Activated gamma-delta T cell (primary cell): Measurements from ENCODE around the gene COL19A1.

Experiments
- DNase-seq: peaks from one replicate; lab custom pipeline; 2025; lab: John Stamatoyannopoulos, UW

COL19A1 gene

DNA sequence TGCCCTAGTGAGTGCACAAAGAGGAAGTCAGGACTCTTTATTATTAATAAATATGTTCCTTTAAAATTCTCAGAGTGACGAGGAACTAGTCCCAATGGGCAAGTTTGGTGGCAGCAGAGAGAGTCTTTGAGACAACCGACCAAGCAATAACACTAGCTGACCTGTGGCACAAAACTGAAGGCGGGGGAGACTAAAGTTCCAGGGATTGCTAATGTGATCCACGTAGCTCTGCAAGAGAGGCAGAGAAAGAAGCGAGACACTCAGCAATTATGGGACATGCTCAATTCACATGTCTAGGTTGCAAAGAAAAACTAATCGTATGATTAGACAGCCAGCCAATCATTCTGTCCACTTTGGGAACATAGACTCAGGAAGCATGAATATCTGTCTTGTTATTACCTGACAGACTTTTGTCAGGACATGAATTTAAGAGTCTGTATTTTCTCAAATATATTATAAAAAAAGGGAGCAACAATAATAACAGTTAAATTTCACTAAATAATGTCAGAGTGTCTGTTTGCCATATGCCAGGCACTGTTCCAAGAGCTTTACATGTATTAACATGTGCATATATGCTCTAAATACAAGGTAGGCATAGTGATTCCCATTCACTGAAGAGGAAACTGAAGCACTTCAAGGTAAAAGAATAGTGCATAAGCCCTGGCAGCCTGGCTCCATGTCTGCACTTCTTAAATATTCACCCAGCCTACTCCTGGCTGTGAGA, 355.5 kb downstream of the COL19A1 start:
- DNase-seq, result no peak

DNA sequence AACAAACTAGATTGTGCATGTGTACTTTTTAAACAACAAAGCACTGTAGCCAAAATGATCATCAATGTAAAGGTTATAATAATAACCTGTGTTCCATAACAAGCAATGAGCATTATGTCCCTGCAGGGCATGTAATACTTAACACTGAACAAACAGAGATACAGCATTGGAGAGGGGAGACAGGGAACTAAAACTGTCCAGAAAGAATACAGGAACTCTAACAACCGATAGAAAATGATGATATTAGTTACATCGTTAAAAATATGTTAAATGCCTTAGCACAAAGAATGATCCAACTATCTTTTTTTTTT, 356.0 kb downstream of the COL19A1 start:
- DNase-seq, result no peak

DNA sequence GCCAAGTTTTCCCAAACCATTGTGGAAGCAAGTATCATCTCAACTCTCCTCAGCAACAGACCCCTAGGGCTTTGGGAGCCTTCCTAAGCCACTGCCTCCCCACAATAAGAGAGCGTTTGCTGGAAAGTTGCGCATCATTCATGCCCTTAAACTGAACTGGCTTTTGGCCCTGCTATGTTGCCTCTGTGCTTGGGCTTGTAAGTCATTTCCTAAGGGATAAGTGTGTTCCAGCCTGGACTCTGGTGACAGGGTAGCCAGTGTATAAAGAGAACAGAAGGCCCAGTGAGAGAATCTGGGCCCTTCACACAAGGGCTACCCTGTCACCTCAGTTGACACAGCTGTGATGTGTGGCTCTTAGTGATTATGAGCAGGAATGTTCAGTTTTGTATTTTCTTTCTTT, 358.7 kb downstream of the COL19A1 start:
- DNase-seq, result no peak

DNA sequence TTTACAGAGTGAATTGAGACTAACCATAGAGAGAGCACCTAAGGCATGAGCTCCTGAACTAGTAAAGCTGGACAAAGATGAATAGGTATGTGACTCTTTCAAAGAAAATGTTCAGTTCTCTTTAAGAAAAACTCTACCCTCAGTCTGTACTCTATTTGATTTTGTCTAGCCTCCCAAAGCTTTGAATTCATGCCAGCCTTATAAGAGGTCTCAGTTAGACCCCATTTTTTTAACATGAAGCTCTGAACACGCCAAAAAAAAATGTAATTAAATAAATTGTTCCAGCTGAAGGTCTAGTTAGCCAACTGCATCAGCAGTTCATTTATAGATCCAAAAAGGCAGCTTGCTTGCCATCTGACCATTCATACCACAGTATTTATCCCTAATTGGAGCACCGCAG, 365.0 kb downstream of the COL19A1 start:
- no peak for DNase-seq

DNA sequence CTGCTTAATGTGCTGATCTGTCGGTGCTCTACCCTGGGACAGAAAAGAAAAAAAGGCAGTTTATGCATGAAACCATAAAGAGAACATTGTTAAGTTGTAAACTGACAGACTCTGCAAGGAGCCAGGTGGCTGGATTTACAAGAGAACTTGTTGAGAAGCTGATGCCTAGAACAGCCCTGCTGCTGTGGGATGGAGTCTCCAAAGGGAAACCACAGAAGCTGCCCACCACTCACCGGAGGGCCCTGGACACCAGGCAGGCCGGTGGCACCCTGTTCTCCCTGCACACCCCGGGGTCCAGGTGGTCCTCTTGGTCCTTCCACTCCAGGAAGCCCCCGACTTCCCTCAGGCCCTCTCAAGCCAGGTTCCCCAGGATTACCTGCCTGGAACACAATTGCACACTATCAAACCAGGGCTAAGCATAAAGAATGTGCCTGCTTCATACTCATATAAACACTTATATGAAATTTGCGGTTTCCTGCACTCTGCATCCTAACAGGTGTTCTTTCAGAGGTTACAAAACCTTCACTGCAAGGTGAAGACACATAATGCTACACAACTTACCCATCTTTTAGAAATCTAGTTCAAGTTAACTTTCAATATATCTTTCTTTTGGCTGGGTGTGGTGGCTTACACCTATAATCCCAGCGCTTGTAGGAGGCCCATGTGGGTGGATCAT, 368.3 kb downstream of the COL19A1 start:
- DNase-seq, result no peak

DNA sequence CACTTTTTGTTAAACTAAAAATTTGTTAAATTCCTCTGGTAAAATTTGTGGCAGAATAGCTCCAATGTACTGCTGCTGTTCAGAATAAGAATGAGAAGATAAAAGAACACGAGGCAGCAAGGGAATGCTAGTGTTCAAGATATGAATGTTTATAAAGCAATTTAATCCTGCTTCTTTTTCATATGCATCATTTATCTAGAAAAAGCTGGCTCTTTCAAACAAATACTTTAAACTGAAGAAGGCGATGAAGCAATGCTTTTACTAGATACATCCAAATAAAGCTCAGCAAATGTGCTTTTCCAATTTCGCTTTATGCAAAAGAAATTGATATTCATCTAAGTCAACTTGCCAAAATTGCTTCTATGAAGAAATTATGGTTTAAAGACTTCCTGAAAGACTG, 370.0 kb downstream of the COL19A1 start:
- DNase-seq, result no peak

DNA sequence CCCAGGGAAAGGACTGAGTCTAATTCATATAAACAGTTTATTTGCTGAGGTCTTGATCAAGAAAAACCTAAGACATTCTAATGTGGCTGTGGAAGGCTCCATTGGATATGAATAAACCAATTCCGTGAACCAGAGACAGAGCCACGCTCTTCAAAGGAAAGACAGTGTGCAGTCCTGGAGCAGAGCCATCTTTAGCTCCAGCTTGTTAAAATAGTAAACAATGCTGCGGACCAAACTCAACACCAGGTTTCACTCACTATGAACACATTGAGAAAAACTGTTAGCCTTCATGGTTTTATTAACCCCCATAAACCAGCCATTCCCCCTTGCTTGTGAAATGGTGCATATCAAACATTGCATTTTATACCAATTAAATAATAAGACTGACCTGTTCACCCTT, 374.7 kb downstream of the COL19A1 start:
- no peak for DNase-seq

DNA sequence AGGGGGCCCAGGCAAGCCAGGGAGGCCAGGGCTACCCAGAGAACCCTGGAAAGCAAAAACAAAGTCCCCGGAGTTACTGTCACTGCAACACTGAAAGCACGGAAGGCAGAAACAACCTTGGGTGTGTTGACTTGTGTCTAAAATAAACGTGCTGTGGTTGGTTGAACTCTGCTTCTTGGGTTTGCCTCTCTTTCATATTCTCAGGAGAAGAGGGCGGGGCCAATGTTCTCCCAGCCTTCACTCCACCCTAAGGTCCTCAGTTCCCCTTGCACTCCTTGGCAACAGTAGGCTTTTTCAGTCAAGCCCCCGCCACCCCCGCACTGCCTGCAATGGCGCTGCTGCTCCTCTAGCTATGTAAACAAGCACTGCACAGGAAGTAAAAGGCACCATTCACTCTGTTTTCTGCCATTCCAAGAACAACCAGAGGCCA, 375.6 kb downstream of the COL19A1 start:
- DNase-seq, result no peak

DNA sequence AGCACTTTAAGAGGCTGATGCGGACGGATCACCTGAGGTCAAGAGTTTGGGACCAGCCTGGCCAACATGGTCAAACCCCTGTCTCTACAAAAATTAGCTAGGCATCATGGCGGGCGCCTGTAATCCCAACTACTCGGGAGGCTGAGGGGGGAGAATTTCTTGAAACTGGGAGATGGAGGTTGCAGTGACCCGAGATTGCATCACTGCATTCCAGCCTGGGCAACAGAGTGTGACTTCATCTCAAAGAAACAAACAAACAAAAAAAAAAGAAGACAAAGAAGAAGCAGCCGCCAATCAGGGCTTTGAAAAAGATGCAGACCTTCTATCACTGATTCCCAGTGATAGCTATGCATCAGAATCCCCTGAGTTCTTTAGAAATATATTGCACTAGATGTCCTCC, 379.8 kb downstream of the COL19A1 start:
- no peak for DNase-seq

DNA sequence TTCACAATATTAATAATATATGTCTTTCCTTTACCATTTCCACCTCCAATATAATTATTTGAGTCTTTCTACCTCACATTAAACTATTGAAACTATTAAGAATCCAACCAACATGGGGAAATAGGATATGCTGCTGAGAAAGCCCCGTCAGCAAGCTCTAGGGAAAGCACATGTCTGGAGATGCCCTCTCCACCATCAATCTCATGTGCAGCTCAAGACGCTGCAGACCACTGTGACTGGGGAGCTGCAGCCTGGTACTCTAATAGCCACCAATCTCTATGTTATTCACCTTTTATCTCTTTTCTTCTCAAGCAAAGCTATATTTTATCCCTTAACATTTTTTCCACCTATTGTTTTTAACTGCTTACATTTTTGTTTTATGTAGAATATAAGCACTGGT, 386.2 kb downstream of the COL19A1 start:
- DNase-seq, result no peak

DNA sequence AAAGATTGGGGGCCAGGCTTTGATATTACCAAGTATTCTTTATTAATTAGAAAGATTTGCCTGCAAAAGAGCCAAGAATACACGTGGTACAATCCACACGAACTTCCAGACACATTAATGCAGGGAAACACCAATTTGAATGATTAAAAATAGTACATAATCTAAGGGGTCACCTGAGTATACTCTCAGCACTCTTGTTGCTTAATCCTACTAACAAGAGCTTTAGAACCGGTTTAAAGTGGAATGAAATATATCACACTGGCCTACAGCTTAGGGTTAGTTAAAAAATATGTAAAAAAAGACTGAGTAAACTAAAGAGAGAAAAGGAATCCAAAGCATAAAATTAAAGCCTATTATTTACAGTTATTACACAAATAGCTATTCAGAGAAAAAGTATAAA, 387.6 kb downstream of the COL19A1 start:
- DNase-seq, result no peak

DNA sequence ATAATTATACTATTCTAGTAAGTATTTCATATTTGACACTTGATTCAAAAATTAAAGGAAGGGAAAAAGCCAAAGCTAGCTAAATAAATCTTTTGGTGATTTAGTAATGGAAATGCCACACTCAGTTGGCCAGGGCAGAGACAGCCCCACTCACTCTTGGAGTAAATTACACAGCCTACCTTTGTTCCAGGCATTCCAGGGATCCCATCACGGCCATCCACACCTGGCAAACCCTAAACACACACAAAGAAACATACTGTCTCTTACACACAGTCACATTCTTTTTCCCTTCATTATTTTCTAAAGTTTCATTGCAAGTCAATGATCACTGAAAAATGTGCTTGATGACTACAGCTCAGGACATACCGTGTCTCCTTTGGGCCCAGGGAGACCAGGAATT, 388.4 kb downstream of the COL19A1 start:
- DNase-seq, result no peak

DNA sequence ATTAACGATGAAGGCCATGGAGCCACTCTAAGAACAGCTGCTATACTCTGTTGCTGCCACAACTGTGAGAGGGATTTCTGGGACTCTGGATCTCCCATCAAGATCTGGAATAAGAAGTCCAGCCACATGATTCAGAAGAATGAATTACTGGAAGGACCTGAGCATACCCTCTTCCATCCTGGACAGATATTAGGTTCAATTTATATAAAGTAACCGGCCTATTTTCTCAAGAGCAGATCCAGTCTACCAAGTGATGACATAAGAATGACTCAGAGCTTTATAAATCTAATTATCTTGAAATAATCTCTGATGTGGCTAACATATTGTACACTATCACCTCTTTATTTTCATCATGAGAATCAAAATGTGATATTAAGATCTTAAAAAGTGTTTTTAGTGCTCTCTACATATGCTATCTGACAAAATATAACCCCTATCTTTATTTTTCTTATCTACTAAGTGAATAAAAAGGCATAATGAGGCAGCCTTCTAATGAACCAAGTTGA, 391.5 kb downstream of the COL19A1 start:
- no peak for DNase-seq

DNA sequence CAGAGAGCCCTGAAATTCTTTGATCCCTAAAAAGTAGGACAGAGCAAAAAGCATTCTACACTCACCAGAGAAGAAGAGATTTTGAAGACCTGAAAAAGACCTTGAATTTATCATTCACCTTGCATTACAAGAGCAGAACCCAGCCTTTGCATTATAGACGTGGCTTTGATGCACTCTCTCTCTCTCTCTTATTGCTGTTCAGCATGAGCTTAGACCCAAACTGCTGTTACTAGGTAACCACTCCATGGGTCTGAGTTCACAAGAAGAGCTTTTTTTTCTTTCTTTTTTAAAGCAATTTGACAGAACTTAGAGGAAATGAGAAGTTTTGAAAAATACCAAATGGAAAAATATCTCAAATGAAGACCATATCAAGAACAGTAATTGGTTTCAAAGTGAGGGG, 392.1 kb downstream of the COL19A1 start:
- DNase-seq, result no peak
